ENCODE results near the gene NOA1. TPM values are rescaled to one million over a fixed set of nuclear protein-coding genes. Genes with fewer than 3 reads are reported as not detected.

The NOA1 gene
- total RNA-seq, 1 donor from 2014 or later = 20.4 TPM

DNA sequence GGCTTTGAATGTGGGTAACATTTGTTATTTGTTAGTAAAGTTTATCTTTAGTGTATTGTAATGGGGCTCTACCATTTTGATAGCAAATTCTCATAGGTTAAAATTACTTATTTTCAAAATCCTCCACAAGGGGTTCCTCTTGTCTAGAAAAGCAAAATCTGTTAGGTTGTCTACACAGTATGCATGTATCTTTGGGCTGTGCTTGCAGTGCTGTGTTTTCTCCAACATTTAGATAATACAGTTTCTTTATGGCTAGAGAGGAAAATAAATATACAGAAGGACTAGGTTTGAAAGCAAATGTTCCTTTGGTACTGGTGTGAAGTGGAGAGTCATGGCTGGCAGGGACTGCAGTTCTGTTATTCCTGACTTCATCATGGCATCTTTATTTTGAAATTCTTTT is 41.6 kb upstream of the NOA1 start:
- no peak overlapping the region for H3K4me3 Mint-ChIP-seq

GRCh38 chr4:57013543-57014120 is 36.2 kb upstream of the NOA1 start:
- TF ChIP-seq EZH2 (IDR thresholded peaks at IDR 0.05) = no peak
- TF ChIP-seq CTCF (IDR thresholded peaks at IDR 0.05) = no peak
- no peak for TF ChIP-seq EZH2phosphoT487 (IDR thresholded peaks at IDR 0.05)
- Mint-ChIP-seq H3K36me3 (peaks cover 37% of the 10 kb centered on the region), H3K27me3 (ENCODE audit: insufficient read depth, low read depth) (no peaks in the 10 kb centered on the region), H3K4me1 (no peaks in the 10 kb centered on the region), H3K9me3 (no peaks in the 10 kb centered on the region), H3K4me3 (no peak overlapping the region), H3K27ac (no peak overlapping the region)
- Histone ChIP-seq H3F3A (ENCODE audit: low read depth) (no peaks in the 10 kb centered on the region), H3K27ac (no peak overlapping the region), H3K36me3 (peaks cover 21% of the 10 kb centered on the region), H3K4me3 (no peak overlapping the region), H2AFZ (replicated peaks) (no peak overlapping the region), H3K27me3 (no peaks in the 10 kb centered on the region), H4K20me1 (ENCODE audit: low read depth) (no peaks in the 10 kb centered on the region), H3K79me2 (ENCODE audit: low read depth) (no peaks in the 10 kb centered on the region), H3K4me1 (no peaks in the 10 kb centered on the region), H3K4me2 (no peak overlapping the region), H3K9me3 (ENCODE audit: low read depth) (no peaks in the 10 kb centered on the region), H3K9ac (no peak overlapping the region)
- DNase-seq (ENCODE audit: low spot score) = no peak

More for the DNA sequence above, 41.6 kb upstream of the NOA1 start:
- no peak for DNase-seq (ENCODE audit: low spot score)
- no peaks in the 10 kb centered on the region for H3F3A ChIP-seq (ENCODE audit: low read depth)
- H3K4me1 ChIP-seq = no peaks in the 10 kb centered on the region
- Mint-ChIP-seq H3K9me3 (no peaks in the 10 kb centered on the region), H3K27me3 (ENCODE audit: insufficient read depth, low read depth) (no peaks in the 10 kb centered on the region), H3K36me3 (peaks cover 47% of the 10 kb centered on the region), H3K4me1 (no peaks in the 10 kb centered on the region), H3K27ac (no peak overlapping the region)
- TF ChIP-seq CTCF (IDR thresholded peaks at IDR 0.05) (no peak), EZH2phosphoT487 (IDR thresholded peaks at IDR 0.05) (no peak), EZH2 (IDR thresholded peaks at IDR 0.05) (no peak)
- no peak overlapping the region for H2AFZ ChIP-seq (replicated peaks)
- H3K9me3 ChIP-seq (ENCODE audit: low read depth) = no peaks in the 10 kb centered on the region
- H3K4me2 ChIP-seq = no peak overlapping the region
- no peaks in the 10 kb centered on the region for H3K79me2 ChIP-seq (ENCODE audit: low read depth)
- no peak overlapping the region for H3K27ac ChIP-seq
- no peak overlapping the region for H3K4me3 ChIP-seq
- no peak overlapping the region for H3K9ac ChIP-seq
- H4K20me1 ChIP-seq (ENCODE audit: low read depth) = no peaks in the 10 kb centered on the region
- H3K36me3 ChIP-seq = peaks cover 15% of the 10 kb centered on the region
- H3K27me3 ChIP-seq = no peaks in the 10 kb centered on the region

DNA sequence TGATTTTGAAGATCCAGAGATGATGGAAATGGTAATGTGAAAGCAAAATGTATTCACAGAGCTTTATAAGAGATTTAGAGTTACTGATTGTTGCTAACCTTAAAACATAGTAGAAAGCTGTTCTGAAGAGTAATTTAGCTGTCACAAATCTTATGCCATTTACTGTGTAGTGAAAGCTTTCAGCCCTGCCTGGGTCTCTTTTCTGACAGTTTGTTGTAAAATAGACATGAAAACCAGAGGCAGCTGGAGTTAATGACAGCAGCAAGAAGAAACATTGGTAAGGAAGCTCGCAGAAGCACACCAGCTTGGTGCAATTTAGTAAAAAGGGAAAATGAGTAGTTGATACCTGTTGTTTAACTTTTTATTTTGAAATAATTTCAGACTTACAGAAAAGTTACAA is 22.3 kb upstream of the NOA1 start:
- H3K9ac ChIP-seq = no peak overlapping the region
- no peaks in the 10 kb centered on the region for H3K9me3 ChIP-seq (ENCODE audit: low read depth)
- peaks cover 6% of the 10 kb centered on the region for H4K20me1 ChIP-seq (ENCODE audit: low read depth)
- H3K4me2 ChIP-seq = no peak overlapping the region
- Mint-ChIP-seq H3K4me1 (no peaks in the 10 kb centered on the region), H3K4me3 (no peak overlapping the region), H3K27me3 (ENCODE audit: insufficient read depth, low read depth) (no peaks in the 10 kb centered on the region), H3K36me3 (peaks cover 38% of the 10 kb centered on the region), H3K27ac (no peak overlapping the region), H3K9me3 (no peaks in the 10 kb centered on the region)
- H3K4me3 ChIP-seq = no peak overlapping the region
- H3K27ac ChIP-seq = no peak overlapping the region
- peaks cover 7% of the 10 kb centered on the region for H3K36me3 ChIP-seq
- DNase-seq (ENCODE audit: low spot score) = no peak
- TF ChIP-seq EZH2 (IDR thresholded peaks at IDR 0.05) (no peak), CTCF (IDR thresholded peaks at IDR 0.05) (no peak), EZH2phosphoT487 (IDR thresholded peaks at IDR 0.05) (no peak)
- H2AFZ ChIP-seq (replicated peaks) = no peak overlapping the region
- no peaks in the 10 kb centered on the region for H3K27me3 ChIP-seq
- H3K79me2 ChIP-seq (ENCODE audit: low read depth) = peaks cover 10% of the 10 kb centered on the region
- H3K4me1 ChIP-seq = no peaks in the 10 kb centered on the region
- H3F3A ChIP-seq (ENCODE audit: low read depth) = no peaks in the 10 kb centered on the region
